ENCODE results near the gene C4B.
A peak's percentile ranks its signal among the peaks of the same experiment; 100 is the strongest.
"Not testable (repeated sequence)": the region's sequence is repeated elsewhere in the genome, so short reads cannot be mapped to it uniquely, and the experiment has no call there.

Gene C4B

DNA sequence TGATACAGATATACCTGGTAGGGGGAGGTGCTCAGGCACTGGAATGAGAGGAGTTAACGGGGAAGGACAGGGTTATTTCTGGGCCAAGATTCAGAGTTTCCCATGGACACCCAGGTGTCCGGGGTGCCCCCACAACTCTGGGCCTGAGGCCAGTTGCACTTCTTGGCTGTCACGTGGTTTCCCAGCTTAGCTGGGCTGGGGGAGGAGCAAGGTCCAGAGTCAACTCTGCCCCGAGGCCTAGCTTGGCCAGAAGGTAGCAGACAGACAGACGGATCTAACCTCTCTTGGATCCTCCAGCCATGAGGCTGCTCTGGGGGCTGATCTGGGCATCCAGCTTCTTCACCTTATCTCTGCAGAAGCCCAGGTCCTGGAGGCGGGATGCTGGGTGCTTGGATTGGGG lies at the start of gene C4B:
Gene C4B (plus strand): TSS at position 249 of the 400 bp plus-strand sequence. CDS start 51 bp downstream, at position 300.
- DNase-seq (ENCODE audit: low read depth in 2 of 2), result not testable (repeated sequence)

DNA sequence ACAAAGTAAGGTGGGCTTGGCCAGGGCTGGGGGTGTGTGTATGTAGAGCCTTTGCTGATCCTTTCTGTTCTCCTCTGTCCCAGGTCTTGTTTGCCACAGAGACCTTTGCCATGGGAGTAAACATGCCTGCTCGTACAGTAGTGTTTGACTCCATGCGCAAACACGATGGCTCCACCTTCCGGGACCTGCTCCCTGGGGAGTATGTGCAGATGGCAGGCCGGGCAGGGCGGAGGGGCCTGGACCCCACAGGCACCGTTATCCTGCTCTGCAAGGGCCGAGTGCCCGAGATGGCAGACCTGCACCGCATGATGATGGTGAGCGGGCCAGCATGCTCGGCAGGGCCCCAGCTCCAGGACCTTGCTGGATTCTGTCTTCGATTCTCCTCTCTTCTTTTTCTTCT lies 48.9 kb upstream of the C4B start:
- no peak for DNase-seq (ENCODE audit: low read depth in 2 of 2)

DNA sequence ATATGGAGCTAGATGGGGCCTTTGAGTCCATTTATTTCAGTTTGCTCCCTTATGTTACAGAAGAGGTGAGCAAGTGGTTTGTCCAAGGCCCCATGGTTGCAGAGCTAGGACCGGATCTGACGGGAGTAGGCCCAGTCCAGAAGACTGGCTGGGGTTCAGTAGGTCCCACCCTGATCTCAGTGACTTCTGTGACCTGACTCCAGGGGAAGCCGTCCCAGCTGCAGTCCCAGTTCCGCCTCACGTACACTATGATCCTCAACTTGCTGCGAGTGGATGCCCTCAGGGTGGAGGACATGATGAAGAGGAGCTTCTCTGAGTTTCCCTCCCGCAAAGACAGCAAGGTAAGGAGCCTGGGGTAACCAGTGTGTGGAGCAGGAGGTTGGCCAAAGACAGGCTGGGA lies 48.1 kb upstream of the C4B start:
- no peak for DNase-seq (ENCODE audit: low read depth in 2 of 2)

DNA sequence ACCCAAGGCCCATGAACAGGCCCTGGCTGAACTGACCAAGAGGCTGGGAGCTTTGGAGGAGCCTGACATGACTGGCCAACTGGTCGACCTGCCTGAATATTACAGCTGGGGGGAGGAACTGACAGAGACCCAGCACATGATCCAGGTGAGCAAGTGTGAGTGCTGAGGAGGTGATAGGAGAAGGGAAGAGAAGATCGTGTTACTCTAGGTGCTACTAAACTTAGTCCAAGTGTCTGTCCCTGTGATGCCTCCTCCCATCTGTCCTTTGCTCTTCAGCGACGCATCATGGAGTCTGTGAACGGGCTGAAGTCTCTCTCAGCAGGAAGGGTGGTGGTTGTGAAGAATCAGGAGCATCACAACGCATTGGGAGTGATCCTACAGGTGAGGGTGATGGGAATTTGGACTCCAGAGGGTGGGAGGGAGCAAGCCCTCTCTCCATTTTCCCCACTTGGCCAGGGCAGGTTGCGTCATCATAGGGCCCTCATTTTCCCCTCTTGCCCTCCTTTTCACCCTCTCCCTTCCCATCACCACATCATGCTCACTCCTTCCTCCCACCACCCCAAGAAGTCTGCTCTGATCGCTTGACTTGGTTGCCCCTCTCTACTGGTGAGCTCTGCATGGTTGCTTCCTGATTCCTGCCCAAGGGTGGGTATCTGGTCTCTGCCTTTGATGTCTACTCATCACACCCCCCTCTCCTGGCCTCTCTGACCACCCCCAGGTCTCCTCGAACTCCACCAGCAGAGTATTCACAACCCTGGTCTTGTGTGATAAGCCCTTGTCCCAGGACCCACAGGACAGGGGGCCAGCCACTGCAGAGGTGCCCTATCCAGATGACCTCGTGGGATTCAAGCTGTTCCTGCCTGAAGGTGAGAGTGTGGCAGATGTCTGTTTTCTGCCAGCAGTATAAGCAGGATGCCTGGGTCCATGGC lies 47.3 kb upstream of the C4B start:
- no peak for DNase-seq (ENCODE audit: low read depth in 2 of 2)

DNA sequence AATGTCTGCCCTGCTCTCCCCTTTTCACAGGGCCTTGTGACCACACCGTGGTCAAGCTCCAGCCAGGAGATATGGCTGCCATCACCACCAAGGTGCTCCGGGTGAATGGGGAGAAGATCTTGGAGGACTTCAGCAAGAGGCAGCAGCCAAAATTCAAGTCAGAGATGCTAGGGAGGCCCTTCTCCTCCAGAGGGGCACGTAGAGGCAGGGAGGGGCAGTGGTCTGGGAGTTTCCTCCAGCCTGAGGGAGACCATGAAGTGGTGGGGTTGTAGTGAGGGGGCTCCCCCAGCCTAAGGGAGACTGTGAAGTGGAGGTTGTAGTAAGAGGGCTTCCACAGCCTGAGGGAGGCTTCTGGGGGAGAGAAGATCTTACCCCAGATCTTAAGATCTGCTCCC lies 46.7 kb upstream of the C4B start:
- DNase-seq (ENCODE audit: low read depth in 2 of 2), result no peak

DNA sequence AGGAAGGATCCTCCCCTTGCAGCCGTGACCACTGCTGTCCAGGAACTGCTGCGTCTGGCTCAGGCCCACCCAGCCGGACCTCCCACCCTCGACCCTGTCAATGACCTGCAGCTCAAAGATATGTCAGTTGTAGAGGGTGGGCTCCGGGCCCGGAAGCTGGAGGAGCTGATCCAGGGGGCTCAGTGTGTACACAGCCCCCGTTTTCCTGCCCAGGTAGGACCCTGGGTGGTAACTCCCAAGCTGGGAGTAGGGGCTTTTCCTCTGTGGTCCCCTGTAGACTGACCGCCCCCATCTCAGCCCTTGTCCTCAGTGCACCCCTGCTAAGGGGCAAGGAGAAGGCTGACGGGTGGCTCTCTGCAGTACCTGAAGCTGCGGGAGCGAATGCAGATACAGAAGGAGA lies 46.3 kb upstream of the C4B start:
- DNase-seq (ENCODE audit: low read depth in 2 of 2), result no peak

DNA sequence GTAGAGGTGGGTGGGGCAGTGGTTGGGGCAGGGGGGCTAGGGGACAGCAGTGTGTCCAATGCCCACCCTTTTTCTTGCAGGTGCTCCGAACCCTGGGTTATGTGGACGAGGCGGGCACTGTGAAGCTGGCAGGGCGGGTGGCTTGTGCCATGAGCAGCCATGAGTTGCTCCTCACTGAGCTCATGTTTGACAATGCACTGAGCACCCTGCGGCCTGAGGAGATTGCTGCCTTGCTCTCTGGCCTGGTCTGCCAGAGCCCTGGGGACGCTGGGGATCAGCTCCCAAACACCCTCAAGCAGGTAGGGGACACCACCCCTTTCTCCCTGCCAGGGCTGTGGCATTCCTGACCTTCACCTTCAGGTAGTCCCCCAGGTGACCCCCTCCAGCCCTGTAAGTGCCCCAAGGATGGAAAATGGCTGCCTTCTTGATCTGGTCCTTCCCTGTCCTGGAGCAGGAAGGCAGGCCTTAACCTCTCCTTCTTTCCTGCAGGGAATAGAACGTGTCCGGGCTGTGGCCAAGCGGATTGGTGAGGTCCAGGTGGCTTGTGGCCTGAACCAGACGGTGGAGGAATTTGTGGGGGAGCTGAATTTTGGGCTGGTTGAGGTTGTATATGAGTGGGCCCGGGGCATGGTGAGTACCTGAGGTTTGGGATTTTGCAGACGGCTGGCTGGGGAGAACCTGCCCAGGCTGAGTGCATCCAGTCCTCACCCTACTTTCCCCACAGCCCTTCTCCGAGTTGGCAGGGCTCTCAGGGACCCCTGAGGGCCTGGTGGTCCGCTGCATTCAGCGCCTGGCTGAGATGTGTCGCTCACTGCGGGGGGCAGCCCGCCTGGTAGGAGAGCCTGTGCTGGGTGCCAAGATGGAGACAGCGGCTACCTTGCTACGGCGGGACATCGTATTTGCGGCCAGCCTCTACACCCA lies 45.5 kb upstream of the C4B start:
- DNase-seq (ENCODE audit: low read depth in 2 of 2), result no peak

DNA sequence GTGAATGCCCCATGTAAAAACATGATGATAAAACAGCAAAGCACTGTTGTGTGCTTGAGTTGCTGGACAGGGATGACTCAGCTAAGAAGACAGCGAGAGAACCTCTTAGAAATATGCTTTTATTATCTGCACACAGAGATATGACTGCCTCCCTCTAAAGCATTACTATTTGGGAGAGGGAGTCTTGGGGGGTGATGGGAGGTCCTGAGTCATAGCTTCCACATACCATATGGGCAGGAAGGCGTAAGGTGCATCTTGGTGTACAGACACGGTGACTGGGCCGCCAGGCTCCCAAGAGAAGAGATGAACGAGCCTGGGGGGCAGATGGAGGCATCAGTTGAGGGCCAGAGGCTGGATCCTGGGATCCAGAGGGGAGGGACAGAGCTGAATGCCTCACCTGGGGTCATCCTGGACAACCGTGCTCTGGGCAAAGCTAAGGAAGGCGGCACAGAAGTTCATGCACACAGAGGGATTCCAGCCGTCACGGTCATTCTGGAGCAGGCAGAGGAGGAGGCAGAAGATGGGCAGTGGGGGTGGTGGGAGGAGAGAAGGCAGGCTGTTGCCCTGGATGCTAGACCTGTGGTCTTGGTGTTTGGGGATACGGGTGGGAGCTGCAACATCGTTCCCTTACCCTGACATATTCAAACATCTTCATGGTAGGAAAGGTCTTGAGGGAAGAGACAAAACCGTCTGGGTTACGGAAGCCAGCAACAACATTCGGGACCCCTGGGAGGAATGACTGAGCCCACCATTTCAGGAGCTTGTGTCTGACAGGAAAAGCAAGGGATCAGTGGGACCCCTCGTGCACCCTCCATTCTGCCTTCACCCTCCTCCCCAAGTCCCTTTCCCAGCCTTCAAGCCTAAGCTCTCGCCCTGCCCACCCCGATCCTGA lies 44.6 kb upstream of the C4B start:
- no peak for DNase-seq (ENCODE audit: low read depth in 2 of 2)

DNA sequence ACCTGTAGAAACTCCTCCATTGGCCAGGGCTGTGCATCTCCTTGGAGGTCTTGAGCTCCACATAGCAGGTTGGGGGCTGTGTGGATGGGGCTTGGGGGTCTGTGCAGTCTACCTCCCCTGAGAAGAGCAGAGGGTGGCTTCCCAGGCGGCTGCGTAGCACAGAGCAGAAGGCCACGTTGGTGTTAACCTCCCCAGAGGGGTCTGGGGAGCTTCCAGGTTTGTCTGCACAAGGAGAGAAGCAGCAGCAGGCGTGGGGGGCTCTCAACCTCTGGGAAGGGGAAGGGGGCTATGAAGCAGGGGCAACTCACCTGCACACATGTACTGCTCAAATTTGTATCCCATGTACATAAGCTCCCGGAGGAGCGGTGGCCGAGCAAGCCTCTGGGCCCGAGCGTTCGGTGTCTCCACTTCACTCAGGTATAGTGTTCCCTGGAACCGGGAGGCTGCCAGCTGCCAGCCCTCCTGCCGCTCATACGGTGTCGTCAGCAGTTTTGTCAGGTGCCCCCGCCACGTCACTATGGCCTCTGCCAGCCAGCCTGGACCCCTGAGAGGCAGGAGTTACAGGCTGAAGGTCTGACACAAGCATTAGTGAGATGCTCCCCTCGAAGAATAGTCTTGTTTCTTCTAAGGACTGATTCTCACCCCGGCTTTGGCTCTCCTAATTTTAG lies 43.9 kb upstream of the C4B start:
- no peak for DNase-seq (ENCODE audit: low read depth in 2 of 2)

DNA sequence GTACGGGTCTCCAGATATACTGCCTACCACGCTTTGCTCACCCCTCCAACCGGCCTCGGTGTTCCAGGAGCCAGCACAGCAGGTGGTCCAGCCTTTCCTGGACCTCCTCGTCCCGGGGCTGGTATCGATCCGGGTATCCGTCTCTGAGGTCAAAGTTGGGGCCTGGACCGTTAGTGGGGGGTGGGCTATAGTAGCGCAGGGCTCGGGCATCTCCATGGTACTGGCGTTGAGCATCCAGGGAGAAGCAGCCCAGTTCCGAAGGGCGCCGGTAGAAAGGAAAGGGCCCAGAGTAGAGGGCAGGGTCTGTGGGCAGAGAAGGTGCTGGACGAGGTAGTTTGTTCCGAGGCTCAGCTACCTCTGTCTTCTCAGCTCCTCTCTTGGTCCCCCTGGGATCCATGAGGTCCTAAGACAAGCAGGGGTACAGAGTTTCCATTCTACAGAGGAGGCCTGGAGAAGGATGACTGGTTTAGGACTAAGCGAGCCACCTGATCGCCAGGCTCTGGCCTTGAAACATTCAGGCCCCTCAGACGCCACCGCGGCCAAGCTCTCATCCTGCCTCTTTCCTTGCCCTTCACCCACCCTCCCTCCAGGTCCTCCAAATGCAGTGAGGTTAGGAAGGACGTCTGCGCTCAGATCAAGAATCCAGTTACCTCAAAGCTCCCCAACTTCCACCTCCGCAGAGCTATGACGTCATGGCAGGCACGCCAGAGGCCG lies 43.2 kb upstream of the C4B start:
- no peak for DNase-seq (ENCODE audit: low read depth in 2 of 2)

DNA sequence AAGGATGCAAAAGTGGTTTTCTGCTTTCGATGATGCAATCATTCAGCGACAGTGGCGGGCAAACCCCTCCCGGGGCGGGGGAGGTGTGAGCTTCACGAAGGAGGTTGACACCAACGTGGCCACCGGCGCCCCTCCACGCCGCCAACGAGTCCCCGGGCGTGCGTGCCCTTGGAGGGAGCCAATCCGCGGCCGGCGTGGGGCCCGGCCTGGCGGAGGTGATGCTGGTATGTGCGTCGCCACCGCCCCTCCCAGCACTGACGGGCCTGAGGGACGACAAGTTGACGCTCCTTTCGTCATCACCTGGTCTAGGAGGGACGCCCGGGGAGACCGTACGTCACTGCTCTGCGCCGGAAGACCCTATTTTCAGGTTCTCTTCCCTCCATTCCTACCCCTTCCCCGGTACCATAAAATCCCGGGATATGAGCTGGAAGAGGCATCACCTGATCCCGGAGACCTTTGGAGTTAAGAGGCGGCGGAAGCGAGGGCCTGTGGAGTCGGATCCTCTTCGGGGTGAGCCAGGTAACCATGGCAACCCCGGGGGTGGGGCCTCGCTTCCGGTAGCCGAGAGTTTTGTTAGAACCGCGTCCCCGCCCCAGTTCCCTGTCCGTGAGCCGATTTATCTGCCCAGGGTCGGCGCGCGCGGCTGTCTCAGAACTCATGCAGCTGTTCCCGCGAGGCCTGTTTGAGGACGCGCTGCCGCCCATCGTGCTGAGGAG lies 42.4 kb upstream of the C4B start, which contains the start of gene DXO:
Gene DXO (minus strand): TSS at position 146 of the 716 bp plus-strand sequence. CDS start 463 bp downstream, outside the sequence.
- DNase-seq (ENCODE audit: low read depth in 2 of 2), result peak; percentile 96

DNA sequence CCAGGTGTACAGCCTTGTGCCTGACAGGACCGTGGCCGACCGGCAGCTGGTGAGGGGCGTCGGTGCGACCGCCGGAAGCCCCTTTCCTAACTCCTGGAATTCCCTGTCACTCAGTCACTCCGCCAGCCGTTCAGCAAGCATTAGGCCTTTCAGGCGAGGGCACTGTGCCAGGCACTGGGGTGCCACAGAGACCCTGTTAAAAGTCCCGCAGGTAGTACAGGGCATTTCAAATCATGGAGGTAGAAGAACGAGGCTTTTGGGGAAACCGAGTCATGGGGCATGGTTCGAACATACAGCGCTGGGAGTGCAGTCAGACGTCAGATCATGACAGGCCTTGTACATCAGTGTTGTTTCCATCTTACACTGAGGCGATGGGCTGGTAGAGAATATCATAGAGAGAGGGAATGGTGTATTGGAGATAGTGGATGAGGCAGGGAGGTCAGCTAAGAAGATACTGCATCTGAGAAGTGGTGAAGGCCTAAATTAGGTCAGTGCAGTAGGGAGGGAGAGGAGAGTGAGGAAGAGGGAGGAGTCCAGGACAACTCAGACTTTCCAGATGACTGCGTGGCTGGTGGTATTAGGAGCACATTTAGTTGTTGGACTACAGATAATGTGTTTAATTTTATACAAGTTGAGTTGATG lies 41.8 kb upstream of the C4B start:
- DNase-seq (ENCODE audit: low read depth in 2 of 2), result no peak

DNA sequence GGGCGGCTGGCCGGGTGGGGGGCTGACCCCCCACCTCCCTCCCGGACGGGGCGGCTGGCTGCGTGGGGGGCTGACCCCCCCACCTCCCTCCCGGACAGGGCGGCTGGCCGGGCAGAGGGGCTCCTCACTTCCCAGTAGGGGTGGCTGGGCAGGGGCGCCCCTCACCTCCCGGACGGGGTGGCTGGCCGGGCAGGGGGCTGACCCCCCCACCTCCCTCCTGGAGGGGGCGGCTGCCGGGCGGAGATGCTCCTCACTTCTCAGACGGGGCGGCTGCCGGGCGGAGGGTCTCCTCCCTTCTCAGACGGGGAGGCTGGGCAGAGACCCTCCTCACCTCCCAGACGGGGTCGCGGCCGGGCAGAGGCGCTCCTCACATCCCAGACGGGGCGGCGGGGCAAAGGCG lies 38.5 kb upstream of the C4B start:
- DNase-seq (ENCODE audit: low read depth in 2 of 2), result not testable (repeated sequence)

DNA sequence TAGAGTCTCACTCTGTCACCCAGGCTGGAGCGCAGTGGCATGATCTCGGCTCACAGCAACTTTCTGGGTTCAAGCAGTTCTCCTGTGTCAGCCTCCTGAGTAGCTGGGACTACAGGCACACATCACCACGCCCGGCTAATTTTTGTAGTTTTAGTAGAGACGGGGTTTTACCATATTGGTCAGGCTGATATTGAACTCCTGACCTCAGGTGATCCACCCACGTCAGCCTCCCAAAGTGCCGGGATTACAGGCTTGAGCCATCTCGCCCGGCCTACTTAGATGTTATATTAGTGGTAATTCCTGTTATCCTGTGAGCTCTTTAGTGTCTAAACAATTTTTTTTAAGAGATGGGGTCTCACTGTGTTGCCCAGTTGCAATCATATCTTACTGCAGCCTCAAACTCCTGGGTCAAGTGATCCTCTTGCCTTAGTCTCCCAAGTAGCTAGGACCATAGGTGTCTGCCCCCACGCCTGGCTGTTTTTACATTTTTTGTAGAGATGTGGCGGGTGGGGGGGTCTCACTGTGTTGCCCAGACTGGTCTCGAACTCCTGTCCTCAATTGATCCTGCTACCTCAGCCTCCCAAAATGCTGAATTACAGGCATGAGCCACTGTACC lies 36.7 kb upstream of the C4B start:
- no peak for DNase-seq (ENCODE audit: low read depth in 2 of 2)

DNA sequence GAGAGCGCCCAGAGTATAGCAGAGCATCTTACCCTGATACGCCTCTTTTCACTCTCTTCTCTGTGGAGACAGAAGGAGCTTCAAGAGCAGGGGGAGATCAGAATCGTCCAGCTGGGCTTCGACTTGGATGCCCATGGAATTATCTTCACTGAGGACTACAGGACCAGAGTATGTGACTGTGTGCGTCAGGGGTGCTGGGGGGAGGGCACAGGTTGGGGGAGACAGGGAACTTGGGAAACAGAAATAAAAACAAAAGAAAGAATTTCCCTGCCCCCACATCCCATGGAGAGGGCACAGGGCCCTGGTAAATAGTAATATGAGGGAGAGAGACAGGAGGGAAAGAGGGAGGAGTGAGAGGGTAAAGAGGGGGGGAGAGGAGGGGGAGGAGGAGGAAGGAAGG lies 35.8 kb upstream of the C4B start:
- DNase-seq (ENCODE audit: low read depth in 2 of 2), result no peak

DNA sequence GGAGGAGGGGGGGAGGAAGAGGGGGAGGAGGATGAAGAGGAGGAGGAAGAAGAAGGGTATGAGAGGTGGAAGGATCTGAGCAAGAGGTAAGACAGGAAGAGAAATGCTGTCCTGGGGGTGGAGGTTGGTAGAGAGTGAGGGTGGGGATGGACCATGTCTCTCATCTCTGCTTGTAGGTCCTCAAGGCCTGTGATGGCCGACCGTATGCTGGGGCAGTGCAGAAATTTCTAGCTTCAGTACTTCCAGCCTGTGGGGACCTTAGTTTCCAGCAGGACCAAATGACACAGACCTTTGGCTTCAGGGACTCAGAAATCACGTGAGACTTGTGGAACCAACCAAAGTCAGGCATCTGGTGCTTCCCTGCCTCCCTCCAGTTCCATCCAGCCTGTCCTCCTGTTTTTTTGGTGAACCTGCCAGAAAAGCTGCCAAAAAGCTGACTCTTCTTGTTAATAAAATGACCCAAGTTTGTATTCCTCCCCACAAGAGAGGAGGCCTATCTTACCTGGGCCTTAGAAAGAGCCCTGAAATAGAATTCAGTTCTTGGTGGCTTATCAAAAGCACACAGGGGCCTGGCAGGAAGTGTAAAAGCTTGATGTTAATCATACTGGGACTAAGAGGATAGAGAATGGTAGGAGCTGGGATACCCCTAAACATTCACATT lies 35.2 kb upstream of the C4B start:
- DNase-seq (ENCODE audit: low read depth in 2 of 2), result no peak

DNA sequence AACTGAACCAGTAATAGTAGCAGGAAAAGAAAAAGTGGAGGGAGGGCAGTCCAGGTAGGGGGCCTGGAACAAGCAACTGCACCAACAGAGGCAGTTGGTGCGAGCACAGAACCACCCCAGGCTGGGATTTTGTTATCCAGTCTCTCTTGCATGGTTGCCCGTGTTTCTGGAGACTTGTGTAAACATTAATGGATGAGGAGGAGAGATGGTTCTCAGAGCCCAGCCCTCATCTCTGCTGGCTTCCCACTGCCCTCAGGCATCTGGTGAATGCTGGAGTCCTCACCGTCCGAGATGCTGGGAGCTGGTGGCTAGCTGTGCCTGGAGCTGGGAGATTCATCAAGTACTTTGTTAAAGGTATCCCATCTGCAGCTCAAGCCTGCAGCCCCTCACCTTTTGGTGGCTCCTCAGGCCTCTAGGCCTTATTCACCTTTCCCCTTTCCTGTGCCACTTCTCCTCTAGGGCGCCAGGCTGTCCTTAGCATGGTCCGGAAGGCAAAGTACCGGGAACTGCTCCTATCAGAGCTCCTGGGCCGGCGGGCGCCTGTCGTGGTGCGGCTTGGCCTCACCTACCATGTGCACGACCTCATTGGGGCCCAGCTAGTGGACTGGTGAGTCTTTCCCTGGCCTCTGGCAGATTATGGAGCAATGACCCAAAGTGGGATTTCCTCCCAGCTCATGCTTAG lies 34.3 kb upstream of the C4B start:
- not testable (repeated sequence) for DNase-seq (ENCODE audit: low read depth in 2 of 2)
